HEK293 (cell line): ENCODE measurements around the gene TNNI3K.

Experiments
- BCL11A ChIP-seq: fragments of 450-650 bp; formaldehyde crosslinking; IDR thresholded peaks from 2 replicates; pipeline ENCODE4 v1.5.1; 2016; ENCODE audit warnings: low read depth, missing biosample characterization, missing genetic modification characterization
- GLIS1 ChIP-seq: fragments of 450-650 bp; formaldehyde crosslinking; IDR thresholded peaks from 2 replicates; pipeline ENCODE4 v1.5.1; 2016; ENCODE audit warnings: missing biosample characterization, missing genetic modification characterization
- KLF10 ChIP-seq: fragments of 450-650 bp; IDR thresholded peaks from 2 replicates; pipeline ENCODE4 v1.5.1; 2018; ENCODE audit warnings: missing biosample characterization, mild to moderate bottlenecking, missing genetic modification characterization
- YY1 ChIP-seq: fragments of 450-650 bp; formaldehyde crosslinking; IDR thresholded peaks from 2 replicates; pipeline ENCODE4 v1.5.1; 2018; ENCODE audit warnings: missing biosample characterization, missing genetic modification characterization
- ZBTB17 ChIP-seq: fragments of 450-650 bp; formaldehyde crosslinking; IDR thresholded peaks from 2 replicates; pipeline ENCODE4 v1.5.1; 2016; ENCODE audit warnings: missing biosample characterization, missing genetic modification characterization
- ZNF112 ChIP-seq: fragments of 450-650 bp; formaldehyde crosslinking; IDR thresholded peaks from 2 replicates; pipeline ENCODE4 v1.5.0; 2017; ENCODE audit warnings: missing biosample characterization, missing genetic modification characterization
- ZNF48 ChIP-seq: fragments of 450-650 bp; formaldehyde crosslinking; IDR thresholded peaks from 2 replicates; pipeline ENCODE4 v1.5.1; 2016; ENCODE audit warnings: missing biosample characterization, missing genetic modification characterization
- ZNF791 ChIP-seq: fragments of 450-650 bp; formaldehyde crosslinking; IDR thresholded peaks from 2 replicates; pipeline ENCODE4 v1.5.1; 2016; ENCODE audit warnings: missing biosample characterization, missing genetic modification characterization
- TF ChIP-seq, protein P1 (sequence below): fragments of 450-650 bp; formaldehyde crosslinking; IDR thresholded peaks from 2 replicates; pipeline ENCODE4 v1.5.1; 2016; ENCODE audit warnings: missing biosample characterization, missing genetic modification characterization
- TF ChIP-seq, protein P2 (sequence below): fragments of 450-650 bp; formaldehyde crosslinking; IDR thresholded peaks from 2 replicates; pipeline ENCODE4 v1.5.1; 2016; ENCODE audit warnings: missing biosample characterization, missing genetic modification characterization
- TF ChIP-seq, protein P3 (sequence below): fragments of 450-650 bp; formaldehyde crosslinking; IDR thresholded peaks from 2 replicates; pipeline ENCODE4 v1.5.1; 2016; ENCODE audit warnings: missing biosample characterization, missing genetic modification characterization
- TF ChIP-seq, protein P4 (sequence below): fragments of 450-650 bp; formaldehyde crosslinking; IDR thresholded peaks from 2 replicates; pipeline ENCODE4 v1.5.1; 2016; ENCODE audit warnings: missing biosample characterization, missing genetic modification characterization

DNA sequence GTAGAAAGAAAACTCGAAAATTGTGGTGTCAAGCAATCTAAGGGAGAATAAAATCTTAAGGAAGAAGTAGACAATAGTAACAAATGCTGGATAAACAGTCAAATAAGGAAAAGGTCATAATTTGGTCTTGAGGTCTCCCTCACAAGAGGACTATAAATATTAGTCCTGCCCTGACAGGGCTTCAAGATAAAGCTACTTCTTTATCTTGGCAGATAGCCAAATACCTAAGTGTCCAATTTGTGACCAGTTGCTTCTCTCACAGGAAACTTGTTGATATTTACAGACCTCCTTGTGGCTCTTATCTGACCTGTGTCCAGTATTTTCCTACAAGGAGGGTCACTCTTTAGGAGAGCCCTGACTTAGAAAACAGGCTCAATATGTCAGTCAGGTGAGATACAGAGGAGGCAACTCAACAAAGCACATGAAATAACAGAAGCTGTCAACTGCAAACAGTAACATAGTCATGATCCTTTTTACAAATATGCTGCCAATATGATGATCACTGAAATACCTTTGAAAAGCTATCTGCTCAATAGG is 88.8 kb downstream of the TNNI3K start:
- TF ChIP-seq, protein P1, sequence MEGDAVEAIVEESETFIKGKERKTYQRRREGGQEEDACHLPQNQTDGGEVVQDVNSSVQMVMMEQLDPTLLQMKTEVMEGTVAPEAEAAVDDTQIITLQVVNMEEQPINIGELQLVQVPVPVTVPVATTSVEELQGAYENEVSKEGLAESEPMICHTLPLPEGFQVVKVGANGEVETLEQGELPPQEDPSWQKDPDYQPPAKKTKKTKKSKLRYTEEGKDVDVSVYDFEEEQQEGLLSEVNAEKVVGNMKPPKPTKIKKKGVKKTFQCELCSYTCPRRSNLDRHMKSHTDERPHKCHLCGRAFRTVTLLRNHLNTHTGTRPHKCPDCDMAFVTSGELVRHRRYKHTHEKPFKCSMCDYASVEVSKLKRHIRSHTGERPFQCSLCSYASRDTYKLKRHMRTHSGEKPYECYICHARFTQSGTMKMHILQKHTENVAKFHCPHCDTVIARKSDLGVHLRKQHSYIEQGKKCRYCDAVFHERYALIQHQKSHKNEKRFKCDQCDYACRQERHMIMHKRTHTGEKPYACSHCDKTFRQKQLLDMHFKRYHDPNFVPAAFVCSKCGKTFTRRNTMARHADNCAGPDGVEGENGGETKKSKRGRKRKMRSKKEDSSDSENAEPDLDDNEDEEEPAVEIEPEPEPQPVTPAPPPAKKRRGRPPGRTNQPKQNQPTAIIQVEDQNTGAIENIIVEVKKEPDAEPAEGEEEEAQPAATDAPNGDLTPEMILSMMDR (tag by site-specific recombination): no peak
- TF ChIP-seq KLF10 (no peak), BCL11A (tag by site-specific recombination) (no peak), ZNF791 (tag by site-specific recombination) (no peak), YY1 (no peak), ZNF112 (no peak), ZNF48 (no peak), ZBTB17 (no peak), GLIS1 (no peak)
- TF ChIP-seq, protein P2, sequence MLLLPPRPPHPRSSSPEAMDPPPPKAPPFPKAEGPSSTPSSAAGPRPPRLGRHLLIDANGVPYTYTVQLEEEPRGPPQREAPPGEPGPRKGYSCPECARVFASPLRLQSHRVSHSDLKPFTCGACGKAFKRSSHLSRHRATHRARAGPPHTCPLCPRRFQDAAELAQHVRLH: no peak
- TF ChIP-seq, protein P3, sequence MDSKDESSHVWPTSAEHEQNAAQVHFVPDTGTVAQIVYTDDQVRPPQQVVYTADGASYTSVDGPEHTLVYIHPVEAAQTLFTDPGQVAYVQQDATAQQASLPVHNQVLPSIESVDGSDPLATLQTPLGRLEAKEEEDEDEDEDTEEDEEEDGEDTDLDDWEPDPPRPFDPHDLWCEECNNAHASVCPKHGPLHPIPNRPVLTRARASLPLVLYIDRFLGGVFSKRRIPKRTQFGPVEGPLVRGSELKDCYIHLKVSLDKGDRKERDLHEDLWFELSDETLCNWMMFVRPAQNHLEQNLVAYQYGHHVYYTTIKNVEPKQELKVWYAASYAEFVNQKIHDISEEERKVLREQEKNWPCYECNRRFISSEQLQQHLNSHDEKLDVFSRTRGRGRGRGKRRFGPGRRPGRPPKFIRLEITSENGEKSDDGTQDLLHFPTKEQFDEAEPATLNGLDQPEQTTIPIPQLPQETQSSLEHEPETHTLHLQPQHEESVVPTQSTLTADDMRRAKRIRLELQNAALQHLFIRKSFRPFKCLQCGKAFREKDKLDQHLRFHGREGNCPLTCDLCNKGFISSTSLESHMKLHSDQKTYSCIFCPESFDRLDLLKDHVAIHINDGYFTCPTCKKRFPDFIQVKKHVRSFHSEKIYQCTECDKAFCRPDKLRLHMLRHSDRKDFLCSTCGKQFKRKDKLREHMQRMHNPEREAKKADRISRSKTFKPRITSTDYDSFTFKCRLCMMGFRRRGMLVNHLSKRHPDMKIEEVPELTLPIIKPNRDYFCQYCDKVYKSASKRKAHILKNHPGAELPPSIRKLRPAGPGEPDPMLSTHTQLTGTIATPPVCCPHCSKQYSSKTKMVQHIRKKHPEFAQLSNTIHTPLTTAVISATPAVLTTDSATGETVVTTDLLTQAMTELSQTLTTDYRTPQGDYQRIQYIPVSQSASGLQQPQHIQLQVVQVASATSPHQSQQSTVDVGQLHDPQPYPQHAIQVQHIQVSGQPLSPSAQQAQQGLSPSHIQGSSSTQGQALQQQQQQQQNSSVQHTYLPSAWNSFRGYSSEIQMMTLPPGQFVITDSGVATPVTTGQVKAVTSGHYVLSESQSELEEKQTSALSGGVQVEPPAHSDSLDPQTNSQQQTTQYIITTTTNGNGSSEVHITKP (tag by site-specific recombination): no peak
- TF ChIP-seq, protein P4, sequence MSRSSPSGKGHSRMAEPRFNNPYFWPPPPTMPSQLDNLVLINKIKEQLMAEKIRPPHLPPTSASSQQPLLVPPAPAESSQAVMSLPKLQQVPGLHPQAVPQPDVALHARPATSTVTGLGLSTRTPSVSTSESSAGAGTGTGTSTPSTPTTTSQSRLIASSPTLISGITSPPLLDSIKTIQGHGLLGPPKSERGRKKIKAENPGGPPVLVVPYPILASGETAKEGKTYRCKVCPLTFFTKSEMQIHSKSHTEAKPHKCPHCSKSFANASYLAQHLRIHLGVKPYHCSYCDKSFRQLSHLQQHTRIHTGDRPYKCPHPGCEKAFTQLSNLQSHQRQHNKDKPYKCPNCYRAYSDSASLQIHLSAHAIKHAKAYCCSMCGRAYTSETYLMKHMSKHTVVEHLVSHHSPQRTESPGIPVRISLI (tag by site-specific recombination): no peak
